ENCODE data around the gene KIF7. TPM values are rescaled to one million over a fixed set of nuclear protein-coding genes. Genes with fewer than 3 reads are reported as not detected.

Gene KIF7
- polyA plus RNA-seq, 1 donor from 2014 or later, result 5.2 TPM

DNA sequence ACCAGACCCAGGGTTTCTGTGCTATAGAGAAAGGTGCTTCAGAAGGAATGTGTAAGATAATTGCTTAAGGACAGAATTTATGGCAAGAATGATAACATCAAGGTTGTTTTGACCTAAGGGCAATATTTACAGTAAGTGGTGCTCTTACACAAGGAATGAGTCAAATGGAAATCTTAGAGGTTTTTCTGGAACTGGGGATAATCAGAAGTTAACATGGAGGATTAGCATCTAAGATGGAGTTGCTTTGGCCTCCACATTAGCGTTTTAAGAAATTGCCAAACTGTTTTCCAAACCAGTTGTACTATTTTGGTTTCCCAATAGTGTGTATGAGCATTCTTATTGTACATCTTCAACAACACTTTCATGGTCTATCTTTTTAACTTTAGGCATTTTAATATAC lies 38.4 kb upstream of the KIF7 start:
- Histone ChIP-seq H3K4me3 (ENCODE audit: low read length) (no peak overlapping the region), H3K9me2 (ENCODE audit: insufficient read depth, low read length) (no peaks in the 10 kb centered on the region), H3K27ac (ENCODE audit: low read length) (no peak overlapping the region), H3K9ac (ENCODE audit: low read length) (no peak overlapping the region), H3K4me2 (ENCODE audit: low read length) (no peak overlapping the region), H3F3A (ENCODE audit: insufficient read depth, low read length, poor library complexity, severe bottlenecking) (no peaks in the 10 kb centered on the region), H4K20me1 (ENCODE audit: insufficient read depth) (no peaks in the 10 kb centered on the region), H3K79me2 (replicated peaks; ENCODE audit: insufficient read depth, low read length) (no peaks in the 10 kb centered on the region), H3K9me3 (ENCODE audit: low read length) (no peaks in the 10 kb centered on the region), H3K27me3 (ENCODE audit: insufficient read depth, low read depth, low read length) (no peaks in the 10 kb centered on the region), H3K36me3 (ENCODE audit: insufficient read depth, low read length) (no peaks in the 10 kb centered on the region), H2AFZ (ENCODE audit: low read depth, low read length) (no peak overlapping the region)
- TF ChIP-seq EP300 (conservative IDR thresholded peaks at IDR 0.05; ENCODE audit: poor library complexity, severe bottlenecking) (no peak), TAF1 (IDR thresholded peaks at IDR 0.05; ENCODE audit: low read depth) (no peak), EZH2 (IDR thresholded peaks at IDR 0.05; ENCODE audit: borderline replicate concordance, insufficient read depth, low read length, poor library complexity, severe bottlenecking) (no peak), MXI1 (conservative IDR thresholded peaks at IDR 0.05; ENCODE audit: poor library complexity, severe bottlenecking) (no peak), POLR2AphosphoS5 (IDR thresholded peaks at IDR 0.05) (no peak), RAD21 (conservative IDR thresholded peaks at IDR 0.05) (no peak), SMC3 (conservative IDR thresholded peaks at IDR 0.05; ENCODE audit: poor library complexity) (no peak)
- TF ChIP-seq, protein P1, sequence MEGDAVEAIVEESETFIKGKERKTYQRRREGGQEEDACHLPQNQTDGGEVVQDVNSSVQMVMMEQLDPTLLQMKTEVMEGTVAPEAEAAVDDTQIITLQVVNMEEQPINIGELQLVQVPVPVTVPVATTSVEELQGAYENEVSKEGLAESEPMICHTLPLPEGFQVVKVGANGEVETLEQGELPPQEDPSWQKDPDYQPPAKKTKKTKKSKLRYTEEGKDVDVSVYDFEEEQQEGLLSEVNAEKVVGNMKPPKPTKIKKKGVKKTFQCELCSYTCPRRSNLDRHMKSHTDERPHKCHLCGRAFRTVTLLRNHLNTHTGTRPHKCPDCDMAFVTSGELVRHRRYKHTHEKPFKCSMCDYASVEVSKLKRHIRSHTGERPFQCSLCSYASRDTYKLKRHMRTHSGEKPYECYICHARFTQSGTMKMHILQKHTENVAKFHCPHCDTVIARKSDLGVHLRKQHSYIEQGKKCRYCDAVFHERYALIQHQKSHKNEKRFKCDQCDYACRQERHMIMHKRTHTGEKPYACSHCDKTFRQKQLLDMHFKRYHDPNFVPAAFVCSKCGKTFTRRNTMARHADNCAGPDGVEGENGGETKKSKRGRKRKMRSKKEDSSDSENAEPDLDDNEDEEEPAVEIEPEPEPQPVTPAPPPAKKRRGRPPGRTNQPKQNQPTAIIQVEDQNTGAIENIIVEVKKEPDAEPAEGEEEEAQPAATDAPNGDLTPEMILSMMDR (IDR thresholded peaks at IDR 0.05; ENCODE audit: poor library complexity, severe bottlenecking), result no peak
- TF ChIP-seq, protein P2, sequence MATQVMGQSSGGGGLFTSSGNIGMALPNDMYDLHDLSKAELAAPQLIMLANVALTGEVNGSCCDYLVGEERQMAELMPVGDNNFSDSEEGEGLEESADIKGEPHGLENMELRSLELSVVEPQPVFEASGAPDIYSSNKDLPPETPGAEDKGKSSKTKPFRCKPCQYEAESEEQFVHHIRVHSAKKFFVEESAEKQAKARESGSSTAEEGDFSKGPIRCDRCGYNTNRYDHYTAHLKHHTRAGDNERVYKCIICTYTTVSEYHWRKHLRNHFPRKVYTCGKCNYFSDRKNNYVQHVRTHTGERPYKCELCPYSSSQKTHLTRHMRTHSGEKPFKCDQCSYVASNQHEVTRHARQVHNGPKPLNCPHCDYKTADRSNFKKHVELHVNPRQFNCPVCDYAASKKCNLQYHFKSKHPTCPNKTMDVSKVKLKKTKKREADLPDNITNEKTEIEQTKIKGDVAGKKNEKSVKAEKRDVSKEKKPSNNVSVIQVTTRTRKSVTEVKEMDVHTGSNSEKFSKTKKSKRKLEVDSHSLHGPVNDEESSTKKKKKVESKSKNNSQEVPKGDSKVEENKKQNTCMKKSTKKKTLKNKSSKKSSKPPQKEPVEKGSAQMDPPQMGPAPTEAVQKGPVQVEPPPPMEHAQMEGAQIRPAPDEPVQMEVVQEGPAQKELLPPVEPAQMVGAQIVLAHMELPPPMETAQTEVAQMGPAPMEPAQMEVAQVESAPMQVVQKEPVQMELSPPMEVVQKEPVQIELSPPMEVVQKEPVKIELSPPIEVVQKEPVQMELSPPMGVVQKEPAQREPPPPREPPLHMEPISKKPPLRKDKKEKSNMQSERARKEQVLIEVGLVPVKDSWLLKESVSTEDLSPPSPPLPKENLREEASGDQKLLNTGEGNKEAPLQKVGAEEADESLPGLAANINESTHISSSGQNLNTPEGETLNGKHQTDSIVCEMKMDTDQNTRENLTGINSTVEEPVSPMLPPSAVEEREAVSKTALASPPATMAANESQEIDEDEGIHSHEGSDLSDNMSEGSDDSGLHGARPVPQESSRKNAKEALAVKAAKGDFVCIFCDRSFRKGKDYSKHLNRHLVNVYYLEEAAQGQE (IDR thresholded peaks at IDR 0.05; ENCODE audit: borderline replicate concordance), result no peak

DNA sequence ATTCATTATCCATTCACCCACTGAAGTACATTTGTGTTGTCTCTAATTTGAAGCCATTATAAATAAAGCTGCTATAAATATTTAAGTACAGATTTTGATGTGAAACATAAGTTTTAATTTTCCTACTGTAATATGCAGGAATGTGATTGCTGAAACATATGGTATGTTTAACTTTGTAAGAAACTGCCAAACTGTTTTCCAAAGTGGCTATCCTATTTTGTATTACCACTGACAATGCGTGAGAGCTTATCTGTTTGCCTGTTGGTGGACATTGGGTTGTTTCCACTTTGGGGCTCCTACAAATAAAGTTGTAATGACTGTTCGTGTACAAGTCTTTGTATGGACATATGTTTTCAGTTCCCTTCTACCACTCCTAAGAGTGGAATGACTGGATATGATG lies 37.8 kb upstream of the KIF7 start:
- Histone ChIP-seq H2AFZ (ENCODE audit: low read depth, low read length) (no peak overlapping the region), H3K27ac (ENCODE audit: low read length) (no peak overlapping the region), H3K79me2 (replicated peaks; ENCODE audit: insufficient read depth, low read length) (no peaks in the 10 kb centered on the region), H3F3A (ENCODE audit: insufficient read depth, low read length, poor library complexity, severe bottlenecking) (no peaks in the 10 kb centered on the region), H3K27me3 (ENCODE audit: insufficient read depth, low read depth, low read length) (no peaks in the 10 kb centered on the region), H3K4me3 (ENCODE audit: low read length) (no peak overlapping the region), H3K36me3 (ENCODE audit: insufficient read depth, low read length) (no peaks in the 10 kb centered on the region), H3K4me2 (ENCODE audit: low read length) (no peak overlapping the region), H3K9ac (ENCODE audit: low read length) (no peak overlapping the region), H3K9me3 (ENCODE audit: low read length) (no peaks in the 10 kb centered on the region), H3K9me2 (ENCODE audit: insufficient read depth, low read length) (no peaks in the 10 kb centered on the region), H4K20me1 (ENCODE audit: insufficient read depth) (no peaks in the 10 kb centered on the region)
- TF ChIP-seq, protein P2 (IDR thresholded peaks at IDR 0.05; ENCODE audit: borderline replicate concordance), result no peak
- TF ChIP-seq EP300 (conservative IDR thresholded peaks at IDR 0.05; ENCODE audit: poor library complexity, severe bottlenecking), result no peak
- TF ChIP-seq, protein P1 (IDR thresholded peaks at IDR 0.05; ENCODE audit: poor library complexity, severe bottlenecking), result no peak
- TF ChIP-seq RAD21 (conservative IDR thresholded peaks at IDR 0.05), result no peak
- no peak for TF ChIP-seq SMC3 (conservative IDR thresholded peaks at IDR 0.05; ENCODE audit: poor library complexity)
- TF ChIP-seq POLR2AphosphoS5 (IDR thresholded peaks at IDR 0.05), result no peak
